OCI-LY1 (cell line): ENCODE measurements around the gene FBXO8.

Experiments
- H2AFZ ChIP-seq: fragments of 200-600 bp; sonication (generic), shearing (Covaris generic); 2 replicates; pipeline ENCODE4 v1.6.0; 2014; ENCODE audit warnings: antibody characterized with exemption, mild to moderate bottlenecking, low read length
- H3F3A ChIP-seq: fragments of 200-600 bp; sonication (generic), shearing (Covaris generic); 2 replicates; pipeline ENCODE4 v1.6.0; 2014; ENCODE audit warnings: mild to moderate bottlenecking, antibody characterized with exemption, low read length, moderate library complexity; ENCODE audit not compliant: insufficient read depth
- H3K27ac ChIP-seq: fragments of 200-600 bp; sonication (generic); 2 replicates; pipeline ENCODE4 v1.5.1; 2014; ENCODE audit warnings: low read length, mixed run types, mild to moderate bottlenecking, low read depth; ENCODE audit not compliant: poor library complexity, severe bottlenecking
- H3K27me3 ChIP-seq: fragments of 200-600 bp; sonication (generic); 2 replicates; pipeline ENCODE4 v1.6.0; 2014; ENCODE audit warnings: antibody characterized with exemption, mild to moderate bottlenecking, low read length, moderate library complexity; ENCODE audit not compliant: insufficient read depth
- H3K36me3 ChIP-seq: fragments of 200-600 bp; sonication (generic); 2 replicates; pipeline ENCODE4 v1.6.1; 2014; ENCODE audit warnings: mild to moderate bottlenecking, antibody characterized with exemption, low read length, moderate library complexity, mixed read lengths; ENCODE audit not compliant: insufficient read depth
- H3K4me1 ChIP-seq: fragments of 200-600 bp; sonication (generic); 2 replicates; pipeline ENCODE4 v1.5.1; 2014; ENCODE audit warnings: mild to moderate bottlenecking, low read length, moderate library complexity; ENCODE audit not compliant: insufficient read depth, severe bottlenecking
- H3K4me2 ChIP-seq: fragments of 200-600 bp; sonication (generic), shearing (Covaris generic); 2 replicates; pipeline ENCODE4 v1.6.1; 2014; ENCODE audit warnings: low read length
- H3K4me3 ChIP-seq: fragments of 200-600 bp; sonication (generic); 2 replicates; pipeline ENCODE4 v1.5.1; 2014; ENCODE audit warnings: low read length, low read depth, mild to moderate bottlenecking, mixed read lengths; ENCODE audit not compliant: poor library complexity, severe bottlenecking
- H3K79me2 ChIP-seq: fragments of 200-600 bp; shearing (Covaris generic); 2 replicates; pipeline ENCODE4 v1.6.1; 2016; ENCODE audit warnings: mixed run types, low read length, mixed read lengths; ENCODE audit not compliant: insufficient read depth
- H3K9ac ChIP-seq: fragments of 200-600 bp; sonication (generic), shearing (Covaris generic); 2 replicates; pipeline ENCODE4 v1.6.1; 2014; ENCODE audit warnings: mild to moderate bottlenecking, low read length, mixed read lengths
- H3K9me2 ChIP-seq: fragments of 200-600 bp; sonication (generic), shearing (Covaris generic); 2 replicates; pipeline ENCODE4 v1.6.1; 2014; ENCODE audit warnings: low read depth, mild to moderate bottlenecking, low read length, mixed read lengths
- H3K9me3 ChIP-seq: fragments of 200-600 bp; shearing (Covaris generic); 2 replicates; pipeline ENCODE4 v1.6.1; 2014; ENCODE audit warnings: low read length, mixed read lengths
- H4K20me1 ChIP-seq: fragments of 200-600 bp; sonication (generic), shearing (Covaris generic); 2 replicates; pipeline ENCODE4 v1.6.0; 2016; ENCODE audit warnings: mild to moderate bottlenecking, low read length; ENCODE audit not compliant: insufficient read depth
- EZH2 ChIP-seq: fragments of 200-600 bp; sonication (generic), shearing (Covaris generic); IDR thresholded peaks from 2 replicates; pipeline ENCODE4 v1.8.0; 2017; ENCODE audit warnings: borderline replicate concordance, mixed run types, mild to moderate bottlenecking, antibody characterized with exemption, low read length, moderate library complexity, mixed read lengths
- TF ChIP-seq, protein P1 (sequence below): fragments of 200-600 bp; sonication (generic), shearing (Covaris generic); IDR thresholded peaks from 2 replicates; pipeline ENCODE4 v1.5.1; 2017; ENCODE audit warnings: mild to moderate bottlenecking, antibody characterized with exemption, low read length, moderate library complexity, mixed read lengths

Gene FBXO8

DNA sequence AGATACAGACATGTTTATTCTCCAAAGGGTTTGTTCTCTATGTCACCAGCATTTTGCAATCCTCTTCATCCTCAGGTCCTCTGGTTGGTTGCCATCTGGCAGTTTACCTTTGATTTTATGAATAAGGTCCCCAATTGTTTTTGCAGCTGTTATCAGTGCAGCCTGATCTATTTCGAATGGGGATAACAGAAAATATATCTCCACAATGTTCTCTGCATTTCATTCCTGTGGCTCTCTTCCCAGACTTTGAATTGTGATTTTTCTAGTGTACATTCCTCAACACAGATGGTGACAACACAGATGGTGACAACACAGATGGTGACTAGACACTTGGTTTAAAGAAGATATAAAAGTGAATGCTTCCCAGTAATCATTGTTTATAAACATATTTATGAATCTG lies 74.1 kb downstream of the FBXO8 start:
- no peak overlapping the region for H3K4me3 ChIP-seq
- no peak overlapping the region for H3K27ac ChIP-seq
- H3K4me1 ChIP-seq = no peaks in the 10 kb centered on the region
- TF ChIP-seq, protein P1, sequence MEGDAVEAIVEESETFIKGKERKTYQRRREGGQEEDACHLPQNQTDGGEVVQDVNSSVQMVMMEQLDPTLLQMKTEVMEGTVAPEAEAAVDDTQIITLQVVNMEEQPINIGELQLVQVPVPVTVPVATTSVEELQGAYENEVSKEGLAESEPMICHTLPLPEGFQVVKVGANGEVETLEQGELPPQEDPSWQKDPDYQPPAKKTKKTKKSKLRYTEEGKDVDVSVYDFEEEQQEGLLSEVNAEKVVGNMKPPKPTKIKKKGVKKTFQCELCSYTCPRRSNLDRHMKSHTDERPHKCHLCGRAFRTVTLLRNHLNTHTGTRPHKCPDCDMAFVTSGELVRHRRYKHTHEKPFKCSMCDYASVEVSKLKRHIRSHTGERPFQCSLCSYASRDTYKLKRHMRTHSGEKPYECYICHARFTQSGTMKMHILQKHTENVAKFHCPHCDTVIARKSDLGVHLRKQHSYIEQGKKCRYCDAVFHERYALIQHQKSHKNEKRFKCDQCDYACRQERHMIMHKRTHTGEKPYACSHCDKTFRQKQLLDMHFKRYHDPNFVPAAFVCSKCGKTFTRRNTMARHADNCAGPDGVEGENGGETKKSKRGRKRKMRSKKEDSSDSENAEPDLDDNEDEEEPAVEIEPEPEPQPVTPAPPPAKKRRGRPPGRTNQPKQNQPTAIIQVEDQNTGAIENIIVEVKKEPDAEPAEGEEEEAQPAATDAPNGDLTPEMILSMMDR = no peak
- no peak for TF ChIP-seq EZH2
- H3K9me3 ChIP-seq = no peaks in the 10 kb centered on the region
- no peaks in the 10 kb centered on the region for H3F3A ChIP-seq
- no peak overlapping the region for H2AFZ ChIP-seq
- no peak overlapping the region for H3K9ac ChIP-seq
- no peaks in the 10 kb centered on the region for H3K36me3 ChIP-seq
- no peaks in the 10 kb centered on the region for H3K79me2 ChIP-seq
- H3K4me2 ChIP-seq = no peak overlapping the region
- H3K27me3 ChIP-seq = no peaks in the 10 kb centered on the region
- no peaks in the 10 kb centered on the region for H3K9me2 ChIP-seq
- H4K20me1 ChIP-seq = no peaks in the 10 kb centered on the region

DNA sequence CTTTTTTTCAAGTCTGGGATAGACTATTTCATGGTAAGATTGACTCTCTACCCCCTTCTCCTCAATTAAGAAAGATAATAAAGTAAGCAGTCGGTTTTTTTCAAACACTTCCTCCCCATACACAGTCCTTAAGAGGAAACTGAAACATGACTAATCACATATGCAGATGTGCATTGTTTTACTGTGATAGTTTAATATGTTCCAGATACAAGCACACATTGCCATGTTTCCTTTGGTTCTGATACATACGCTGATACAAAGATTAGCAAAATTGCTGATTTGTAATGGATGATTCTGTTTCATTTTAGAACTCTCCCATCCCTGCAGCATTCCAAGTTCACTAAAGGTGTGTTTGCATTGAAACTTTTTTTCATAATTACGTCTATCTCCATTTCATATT lies 76.1 kb downstream of the FBXO8 start:
- H3K9me2 ChIP-seq = no peaks in the 10 kb centered on the region
- no peak overlapping the region for H3K4me3 ChIP-seq
- H3K9me3 ChIP-seq = no peaks in the 10 kb centered on the region
- no peak overlapping the region for H3K27ac ChIP-seq
- no peaks in the 10 kb centered on the region for H3F3A ChIP-seq
- no peak overlapping the region for H3K4me2 ChIP-seq
- H3K36me3 ChIP-seq = no peaks in the 10 kb centered on the region
- H3K27me3 ChIP-seq = no peaks in the 10 kb centered on the region
- no peaks in the 10 kb centered on the region for H3K4me1 ChIP-seq
- no peaks in the 10 kb centered on the region for H4K20me1 ChIP-seq
- TF ChIP-seq, protein P1 = no peak
- TF ChIP-seq EZH2 = no peak
- no peak overlapping the region for H3K9ac ChIP-seq
- no peak overlapping the region for H2AFZ ChIP-seq
- H3K79me2 ChIP-seq = no peaks in the 10 kb centered on the region

DNA sequence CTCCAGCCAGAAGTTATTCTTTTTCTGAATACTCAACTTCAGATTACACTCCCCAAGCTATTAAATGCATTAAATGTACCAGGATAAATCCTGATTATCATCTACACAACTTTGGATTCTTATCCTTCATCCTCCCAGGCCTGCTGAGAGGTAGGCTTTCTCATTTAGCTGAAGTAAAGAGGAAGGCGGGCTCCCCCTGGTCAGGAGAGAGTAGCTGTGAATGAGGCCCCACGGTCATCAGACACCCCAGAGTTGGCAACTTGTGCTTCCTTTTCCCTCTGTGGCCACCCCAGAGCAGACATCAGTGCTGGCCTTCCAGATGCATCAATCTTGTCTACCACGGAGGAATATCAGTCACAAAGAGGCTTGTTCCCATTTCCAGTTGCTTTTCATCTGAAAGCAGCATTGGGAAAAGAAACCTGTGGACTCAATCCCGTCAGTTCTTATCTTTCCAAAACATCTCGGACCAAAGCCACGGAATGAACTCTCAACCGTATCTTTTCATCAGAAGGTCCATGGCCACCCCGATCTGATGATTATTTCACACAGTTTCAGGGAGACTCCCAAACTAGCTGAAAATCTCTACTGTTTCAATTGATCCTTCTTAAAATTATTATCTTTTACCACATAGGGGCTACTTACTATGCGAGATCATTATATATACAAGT lies 79.2 kb downstream of the FBXO8 start:
- no peaks in the 10 kb centered on the region for H3K27me3 ChIP-seq
- H3F3A ChIP-seq = no peaks in the 10 kb centered on the region
- no peaks in the 10 kb centered on the region for H3K4me1 ChIP-seq
- no peak overlapping the region for H3K4me3 ChIP-seq
- no peak overlapping the region for H3K27ac ChIP-seq
- H3K9ac ChIP-seq = no peak overlapping the region
- H4K20me1 ChIP-seq = no peaks in the 10 kb centered on the region
- H3K4me2 ChIP-seq = no peak overlapping the region
- H3K9me3 ChIP-seq = no peaks in the 10 kb centered on the region
- H3K9me2 ChIP-seq = no peaks in the 10 kb centered on the region
- H3K79me2 ChIP-seq = no peaks in the 10 kb centered on the region
- no peak overlapping the region for H2AFZ ChIP-seq
- no peaks in the 10 kb centered on the region for H3K36me3 ChIP-seq
- no peak for TF ChIP-seq EZH2
- TF ChIP-seq, protein P1 = no peak
